Activated CD4-positive, alpha-beta T cell treated with anti-CD3 and anti-CD28 coated beads for 48 hours (primary cell): ENCODE results near the gene ODC1.
A peak's percentile ranks its signal among the peaks of the same experiment; 100 is the strongest.

Experiments used
- DNase-seq: peaks from one replicate; pipeline ENCODE4 v3.0.0-alpha.2; 2020

The ODC1 gene

DNA sequence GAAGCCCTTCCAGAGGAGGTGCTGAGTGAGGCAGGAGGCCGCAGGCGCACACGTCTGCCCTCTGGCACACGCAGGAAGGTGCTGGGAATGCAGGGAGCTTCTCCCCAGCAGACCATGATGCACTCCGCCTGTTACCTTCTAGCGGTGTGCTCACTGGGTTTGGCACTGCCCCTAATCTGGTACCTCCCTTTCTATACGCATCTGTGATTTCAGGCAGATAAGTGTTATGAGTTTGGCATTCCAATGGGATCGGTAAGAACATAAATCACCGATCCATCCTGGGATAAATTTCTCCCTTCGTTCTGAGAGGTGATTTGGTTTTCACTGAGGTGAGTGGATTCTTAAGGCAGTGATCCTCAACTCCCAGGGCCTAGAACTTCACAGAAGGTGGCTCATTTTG is 34.6 kb downstream of the ODC1 start:
- no peak for DNase-seq

DNA sequence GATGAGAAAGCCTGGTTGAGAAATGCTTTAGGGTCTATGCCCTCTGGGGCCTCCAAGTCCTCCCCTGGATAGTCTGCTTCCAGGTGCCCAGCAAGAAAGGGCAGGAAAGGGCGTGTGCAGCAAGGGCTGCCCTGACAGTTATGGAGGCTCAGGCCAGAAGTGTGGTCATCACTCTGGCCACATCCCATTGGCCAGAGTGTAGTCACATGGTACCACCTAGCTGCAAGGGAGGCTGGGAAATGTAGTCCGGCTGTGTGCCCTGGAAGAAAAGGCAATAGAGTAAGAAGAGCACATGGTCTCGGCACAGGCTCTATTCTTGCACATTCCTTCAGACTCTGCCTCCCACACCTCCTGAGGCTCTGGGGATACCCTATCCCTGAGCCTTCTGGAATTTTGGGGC is 35.7 kb downstream of the ODC1 start:
- peak; percentile 64 for DNase-seq

DNA sequence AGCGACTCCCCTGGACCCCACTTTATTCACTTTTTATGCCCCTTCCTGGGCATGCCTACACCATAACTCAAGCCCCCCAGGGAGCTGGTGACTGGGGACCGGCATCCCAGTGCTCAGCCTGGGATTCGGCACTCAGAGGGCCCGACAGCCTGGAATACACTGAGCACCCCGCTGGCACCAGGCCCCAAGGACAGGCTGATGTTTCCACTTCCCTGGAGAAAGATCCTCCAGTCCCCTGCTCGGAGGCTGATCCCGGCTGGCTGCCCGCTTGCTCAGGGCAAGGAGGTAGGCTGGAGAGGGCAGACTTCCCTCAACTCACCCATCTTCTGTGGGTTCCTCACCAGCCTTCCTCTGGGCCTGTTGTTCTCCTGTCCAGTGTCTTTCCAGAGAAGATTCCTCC is 36.6 kb downstream of the ODC1 start:
- no peak for DNase-seq

DNA sequence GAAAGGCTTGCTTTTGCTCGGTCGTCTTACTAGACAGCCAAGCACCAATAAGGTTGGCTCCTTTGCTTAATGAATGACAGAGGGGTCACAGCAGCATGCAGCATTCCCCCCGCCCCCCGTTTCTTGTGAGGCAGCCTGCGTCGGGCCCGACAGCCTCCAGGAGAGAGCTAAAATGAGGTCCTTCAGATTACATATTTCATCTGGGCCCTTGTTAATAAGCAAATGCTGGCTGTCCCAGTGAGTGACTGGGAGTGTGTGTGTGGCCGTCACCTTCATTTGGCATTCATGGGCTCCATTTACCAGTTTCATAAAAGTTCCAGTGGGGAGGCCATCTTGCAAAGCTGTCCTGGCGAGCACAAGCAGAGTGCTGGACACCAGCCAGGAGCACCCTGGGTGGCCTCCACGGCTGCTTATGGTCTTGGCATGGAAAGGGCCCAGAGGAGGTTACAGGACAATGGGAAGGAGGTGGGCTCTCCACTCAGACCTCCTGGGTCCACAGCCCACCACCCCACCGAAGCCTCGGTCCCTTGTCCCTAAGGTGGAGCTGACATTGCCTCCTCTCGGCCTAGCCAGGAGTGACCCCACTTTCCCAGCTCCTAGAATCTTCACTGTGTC is 37.2 kb downstream of the ODC1 start:
- DNase-seq: no peak

DNA sequence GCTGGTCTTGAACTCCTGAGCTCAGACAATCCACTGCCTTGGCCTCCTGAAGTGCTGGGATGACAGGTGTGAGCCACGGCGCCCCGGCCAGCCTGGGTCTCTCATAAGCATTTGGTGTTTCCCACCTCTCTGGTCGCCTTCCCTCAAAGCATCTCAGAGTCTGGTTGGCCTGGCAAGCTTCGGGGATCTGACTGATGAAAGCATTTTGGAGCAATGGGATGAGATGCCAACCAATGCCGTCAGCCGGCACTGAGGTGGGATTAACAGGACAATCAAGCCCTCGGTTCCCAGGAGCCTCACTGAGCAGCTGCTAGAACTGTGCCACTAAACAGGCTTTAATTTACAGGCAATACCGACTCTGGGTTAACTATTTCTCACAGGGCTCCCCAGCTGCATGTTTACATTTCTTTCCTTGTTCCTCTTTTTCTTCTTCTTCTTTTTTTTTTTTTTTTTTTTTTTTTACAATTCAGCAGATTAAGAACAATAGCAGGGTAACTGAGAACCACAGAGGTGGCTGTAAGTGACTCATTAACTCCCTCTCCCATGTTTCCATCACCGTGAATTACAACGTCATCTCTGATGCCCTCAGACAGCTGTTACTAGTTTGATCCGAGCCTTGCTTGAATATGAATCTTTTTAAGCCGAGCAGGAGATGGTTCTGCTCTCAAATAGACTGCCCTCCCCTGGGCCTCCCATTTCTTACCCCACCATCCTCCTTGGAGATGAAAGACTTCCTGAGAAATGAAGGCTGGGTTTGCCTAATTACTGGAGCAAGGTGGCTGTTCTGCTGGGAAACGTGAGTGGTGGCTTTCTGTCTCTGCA is 37.9 kb downstream of the ODC1 start:
- DNase-seq: no peak

DNA sequence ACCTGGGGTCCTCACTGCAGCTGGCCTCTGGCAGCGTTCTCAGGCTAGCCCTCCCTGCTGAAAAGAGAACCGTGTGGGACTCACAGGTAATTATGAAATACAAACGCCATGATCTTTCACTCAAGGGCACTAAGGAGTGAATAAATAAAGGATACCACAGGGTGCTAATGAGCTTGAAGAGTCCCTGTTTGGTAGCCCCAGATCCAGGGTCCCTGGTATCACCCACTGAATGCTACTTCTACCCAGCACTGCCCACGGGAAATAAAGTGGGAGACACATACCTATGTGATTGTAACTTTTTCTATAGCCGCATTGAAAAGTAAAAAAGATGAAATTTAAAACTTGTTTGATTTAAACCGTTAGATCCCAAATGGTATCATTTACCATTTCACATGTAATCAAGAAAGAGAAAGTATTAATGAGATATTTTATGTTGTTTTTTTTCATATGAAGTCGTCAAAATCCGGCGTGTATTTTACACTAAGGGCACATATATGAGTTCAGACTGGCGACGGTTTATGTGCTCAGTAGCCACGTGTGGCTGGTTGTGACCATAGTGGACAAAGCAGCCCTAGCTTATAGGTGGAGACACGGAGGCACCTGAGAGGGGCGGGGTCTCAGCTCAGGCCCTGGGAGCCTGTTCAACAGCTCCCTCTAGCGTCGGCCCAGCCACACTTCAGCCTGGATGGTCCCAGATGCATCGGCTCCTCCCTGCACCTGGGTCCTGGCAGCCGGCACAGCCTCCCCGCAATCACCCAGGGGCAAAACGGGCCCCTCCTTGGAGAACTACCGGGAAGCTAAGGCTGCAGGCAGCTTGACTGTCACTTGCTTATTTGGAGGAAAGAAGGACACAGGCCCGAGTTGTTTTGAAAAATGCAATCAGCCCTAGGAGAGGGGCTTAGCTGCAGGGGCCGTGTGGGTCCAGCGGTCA is 39.2 kb downstream of the ODC1 start:
- DNase-seq: peak; percentile 90

DNA sequence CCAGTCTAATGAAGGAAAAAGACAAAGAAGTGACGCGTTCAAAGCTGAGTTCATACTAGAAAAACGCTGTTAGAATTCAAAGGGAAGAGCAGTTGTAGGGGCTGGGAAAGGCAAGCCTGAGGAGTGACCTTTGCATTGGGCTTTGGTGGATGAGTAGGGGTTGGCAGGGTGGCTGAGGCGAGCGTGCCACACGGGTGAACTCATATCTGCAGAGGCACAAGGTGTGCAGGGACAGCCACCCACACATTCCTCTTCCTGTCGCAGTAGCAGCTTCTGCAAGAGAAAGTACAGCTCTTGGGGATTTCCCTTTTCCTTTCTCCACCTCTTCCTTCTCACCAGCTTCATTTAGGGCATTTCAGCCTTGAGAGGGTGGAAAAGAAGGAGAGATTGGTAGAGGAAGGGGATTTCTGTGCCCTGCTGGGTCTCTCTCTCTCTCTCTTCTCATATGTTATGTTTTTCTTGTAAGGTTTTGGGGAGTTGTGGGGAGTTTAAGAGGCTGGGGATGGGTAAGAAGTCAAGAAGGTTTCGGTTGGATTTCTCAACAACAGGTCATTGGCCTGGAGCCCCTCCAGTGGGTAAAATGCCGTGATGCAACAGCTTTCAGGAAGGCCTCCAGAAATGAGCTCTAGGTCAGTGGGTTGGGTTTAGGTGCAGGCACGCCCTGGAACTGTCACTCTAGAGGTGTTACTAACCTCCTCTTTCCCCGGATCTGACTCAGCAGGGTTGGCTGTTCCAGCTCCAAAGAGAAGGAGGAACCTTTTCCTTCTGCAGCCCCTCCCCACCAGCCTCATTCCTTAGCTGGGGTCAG is 40.1 kb downstream of the ODC1 start:
- DNase-seq: peak; percentile 85

DNA sequence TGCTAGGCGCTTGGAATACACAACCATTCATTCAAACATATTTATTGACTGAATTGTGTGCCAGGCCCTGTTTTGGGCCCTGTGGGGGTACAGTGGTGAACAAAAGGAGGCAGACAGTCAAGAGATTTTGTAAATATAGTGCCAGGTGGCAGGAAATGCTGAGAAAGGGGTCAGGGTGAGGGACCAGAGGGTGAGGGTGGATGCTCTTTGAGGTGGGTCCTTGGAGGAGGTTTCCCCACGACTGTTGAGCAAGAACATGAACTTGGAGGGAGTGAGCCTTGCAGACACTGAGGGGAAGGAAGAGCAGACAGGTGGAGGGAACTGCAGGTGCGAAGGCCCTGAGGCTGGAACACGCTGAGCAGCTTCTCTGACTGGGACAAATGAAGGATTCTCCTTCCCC is 40.7 kb downstream of the ODC1 start:
- no peak for DNase-seq

DNA sequence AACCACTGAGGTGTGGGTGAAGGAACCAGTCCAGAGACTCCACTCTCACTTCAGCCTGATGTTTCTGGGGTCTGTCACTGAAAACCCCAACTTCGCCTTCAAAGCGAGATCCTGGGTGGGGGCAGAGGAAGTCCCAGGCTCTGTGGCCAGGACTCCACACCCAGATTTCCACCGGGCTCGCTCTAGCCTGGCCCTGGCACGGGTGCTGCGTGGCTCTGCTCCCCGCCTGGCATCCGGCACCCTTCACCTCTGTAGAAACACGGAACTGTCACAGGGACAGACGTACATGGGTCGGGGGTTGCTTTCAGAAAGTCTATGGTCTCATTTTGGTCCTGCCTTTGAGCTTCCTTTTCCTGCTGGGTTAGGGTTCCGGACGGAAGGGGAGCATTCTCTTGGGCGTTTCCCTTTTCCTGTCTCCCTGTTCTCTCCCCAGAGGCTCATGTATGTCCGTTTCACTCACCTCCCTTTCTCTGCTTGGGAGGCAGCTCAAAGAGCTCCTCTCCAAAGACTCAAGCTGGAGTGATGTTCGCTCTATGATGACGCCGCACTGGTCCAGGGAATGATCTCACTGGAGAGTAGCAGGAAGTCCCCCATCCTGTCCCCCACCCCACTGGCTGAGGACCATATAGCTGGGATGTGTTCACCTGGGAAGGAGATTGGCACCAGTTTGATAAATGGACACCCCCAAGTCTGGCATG is 41.5 kb downstream of the ODC1 start:
- no peak for DNase-seq

DNA sequence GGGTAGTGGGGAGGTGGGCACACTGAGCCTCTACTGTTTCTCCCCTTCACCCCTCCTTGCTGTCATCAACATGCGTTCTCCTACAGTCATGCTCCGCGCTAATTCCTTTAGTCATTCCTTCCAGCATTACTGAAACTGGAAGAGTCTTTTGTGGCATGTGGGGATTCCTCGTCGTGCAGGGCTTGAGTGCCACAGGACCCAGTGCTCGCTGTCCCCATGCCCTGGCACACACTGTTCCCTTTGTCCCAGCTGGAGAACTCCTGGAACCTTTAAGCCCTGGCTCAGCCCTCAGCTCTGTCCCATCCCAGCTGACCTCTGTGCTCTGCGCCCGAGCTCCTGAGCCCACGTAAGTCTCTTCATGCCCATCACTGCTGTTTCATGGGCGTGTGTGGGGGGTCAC is 42.1 kb downstream of the ODC1 start:
- no peak for DNase-seq

DNA sequence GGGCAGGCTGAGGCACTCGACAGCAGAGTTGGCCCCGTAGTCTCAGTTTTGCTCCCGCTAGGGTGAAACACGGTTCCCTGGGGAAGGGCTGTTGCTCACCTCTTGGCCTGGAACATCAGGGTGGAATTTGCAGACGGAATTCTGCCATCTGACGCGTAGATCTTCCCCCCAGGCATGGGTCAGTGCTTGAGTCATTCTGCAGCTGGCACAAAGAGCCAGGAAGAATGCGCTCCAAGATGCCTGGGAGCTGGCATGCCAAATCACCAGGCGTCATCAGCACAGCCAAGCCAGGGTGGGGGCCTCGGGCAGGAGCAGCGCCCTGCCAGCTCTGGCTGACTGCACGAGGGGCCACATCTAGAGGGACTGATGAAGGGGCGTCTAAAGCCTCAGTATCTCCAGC is 42.7 kb downstream of the ODC1 start:
- DNase-seq: no peak

DNA sequence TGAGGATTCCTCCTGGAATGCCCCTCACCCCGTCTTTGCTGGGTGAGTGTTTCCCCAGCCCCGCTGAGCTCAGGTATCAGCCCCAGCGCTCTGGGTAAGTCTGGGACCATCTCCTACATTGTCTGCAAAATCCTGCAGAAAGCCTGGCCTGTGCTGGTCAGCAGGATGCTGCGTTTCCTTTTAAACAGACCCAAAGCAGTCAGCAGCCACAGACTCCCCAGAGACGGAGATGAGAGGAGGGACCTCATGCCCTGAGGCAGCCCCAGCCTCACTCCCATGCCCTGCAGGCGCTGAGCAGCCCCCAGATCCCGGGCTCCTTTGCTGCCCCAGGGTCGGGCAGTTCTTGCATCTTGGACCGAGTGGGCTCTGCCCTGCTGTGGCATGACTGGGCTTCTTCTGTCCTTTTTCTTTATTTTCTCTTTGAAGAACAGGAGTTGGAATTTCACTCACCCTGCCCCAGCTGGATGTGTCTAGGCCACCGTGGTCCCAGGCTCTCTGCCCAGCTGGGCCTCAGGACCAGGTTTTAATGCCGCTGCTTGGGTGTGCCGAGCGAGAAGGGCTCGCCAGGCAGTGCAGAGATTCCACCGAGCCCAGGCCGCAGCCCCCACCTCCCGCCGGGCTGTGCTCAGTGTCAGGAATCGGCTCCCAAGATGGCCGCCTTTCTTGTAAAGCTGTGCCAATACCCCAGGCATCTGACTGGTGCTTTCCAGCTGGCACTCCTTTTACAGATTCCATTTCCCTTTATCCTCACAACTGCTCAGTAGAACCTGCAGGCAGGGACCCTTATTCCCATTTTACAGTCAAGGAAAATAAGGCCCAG is 43.6 kb downstream of the ODC1 start:
- DNase-seq: no peak

DNA sequence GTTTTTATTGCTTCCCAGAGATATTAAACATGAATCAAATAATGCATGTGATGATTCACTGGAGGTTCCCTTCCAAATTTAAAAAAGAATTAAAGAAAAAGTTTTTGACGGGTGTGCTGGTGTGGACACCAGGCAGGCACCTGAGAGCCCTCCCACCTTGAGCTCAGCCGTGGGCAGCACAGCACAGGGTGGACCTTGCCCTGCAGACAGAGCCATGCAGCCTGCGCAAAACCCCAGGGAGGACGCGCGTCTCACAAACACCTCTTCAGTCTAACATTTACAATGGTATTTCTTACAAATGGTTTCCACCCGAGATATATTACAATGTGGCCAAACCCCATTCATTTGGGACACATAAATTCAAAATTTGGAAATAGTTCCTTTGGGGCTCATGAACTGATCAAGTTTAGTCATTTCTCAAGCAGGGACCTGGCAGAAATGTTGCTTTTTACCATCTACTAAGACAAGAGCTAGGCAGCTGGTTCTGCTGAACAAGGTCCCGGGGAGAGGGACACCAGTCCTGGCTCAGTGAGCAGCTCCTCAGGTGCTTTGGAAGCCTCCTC is 45.4 kb downstream of the ODC1 start:
- DNase-seq: no peak

DNA sequence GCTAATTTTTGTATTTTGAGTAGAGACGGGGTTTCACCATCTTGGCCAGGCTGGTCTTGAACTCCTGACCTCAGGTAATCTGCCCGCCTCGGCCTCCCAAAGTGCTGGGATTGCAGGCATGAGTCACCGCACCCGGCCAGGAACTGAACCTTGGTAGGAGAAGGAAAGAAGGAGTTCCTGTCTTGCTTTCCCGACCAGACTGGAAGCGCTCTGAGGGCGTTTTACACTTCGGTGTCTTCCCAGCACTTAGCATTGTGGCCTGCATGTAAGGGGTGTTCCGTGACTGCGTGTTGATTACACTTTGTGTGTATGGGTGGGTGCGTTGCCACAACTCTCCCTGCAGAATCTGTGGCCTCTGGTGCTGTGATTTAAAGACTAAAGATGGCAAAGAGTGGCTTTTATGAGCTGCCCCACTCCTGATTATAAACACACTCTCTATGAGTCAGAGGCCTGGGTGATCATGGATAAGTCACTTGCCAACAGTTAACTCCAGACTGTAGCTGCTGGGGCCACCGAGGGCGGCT is 46.0 kb downstream of the ODC1 start:
- no peak for DNase-seq

DNA sequence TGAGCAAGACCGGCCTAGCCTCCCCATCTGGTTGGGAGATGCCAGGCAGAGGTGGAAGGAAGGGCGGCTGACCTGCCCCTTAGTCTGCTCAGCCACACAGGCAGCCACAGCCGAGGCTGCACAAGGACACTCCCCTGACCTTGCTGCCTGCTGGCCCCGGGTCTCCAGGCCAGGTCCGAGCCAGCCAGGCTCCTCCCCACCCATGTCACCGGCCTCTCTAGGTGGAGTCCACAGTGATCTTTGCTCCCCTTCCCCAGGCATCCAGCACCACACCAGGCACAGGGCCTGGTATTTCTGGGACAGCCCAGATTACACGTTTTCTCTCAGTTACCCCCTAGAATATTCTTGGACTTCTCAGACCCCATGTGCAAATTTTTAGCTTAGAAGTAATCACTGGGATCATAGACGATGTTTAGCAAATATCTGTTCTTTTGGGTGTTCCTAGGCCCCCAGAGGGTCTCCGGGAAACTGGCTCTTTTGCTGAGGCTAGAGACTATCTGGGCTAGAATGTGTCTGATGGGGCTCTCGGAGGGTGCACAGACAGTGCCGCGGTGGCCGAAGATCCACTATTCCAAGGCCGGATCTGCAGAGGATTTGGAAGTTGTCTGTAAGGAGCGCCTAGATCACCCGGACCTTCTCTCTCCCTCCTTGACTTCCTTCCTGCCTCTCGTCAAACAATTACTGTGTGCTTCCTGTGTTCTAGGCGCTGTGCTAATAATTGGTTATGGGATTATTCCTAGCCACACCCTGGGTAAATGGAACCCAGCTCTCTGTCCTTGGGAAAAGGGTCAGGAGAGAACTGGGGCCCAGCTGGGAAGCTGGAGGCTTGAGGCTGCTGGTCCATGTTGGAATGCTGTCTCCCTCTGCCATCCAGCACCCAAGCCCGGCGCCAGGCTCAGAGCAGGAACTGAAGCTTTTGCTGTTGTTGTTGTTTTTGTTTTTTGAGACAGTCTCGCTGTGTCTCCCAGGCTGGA is 46.9 kb downstream of the ODC1 start:
- no peak for DNase-seq

DNA sequence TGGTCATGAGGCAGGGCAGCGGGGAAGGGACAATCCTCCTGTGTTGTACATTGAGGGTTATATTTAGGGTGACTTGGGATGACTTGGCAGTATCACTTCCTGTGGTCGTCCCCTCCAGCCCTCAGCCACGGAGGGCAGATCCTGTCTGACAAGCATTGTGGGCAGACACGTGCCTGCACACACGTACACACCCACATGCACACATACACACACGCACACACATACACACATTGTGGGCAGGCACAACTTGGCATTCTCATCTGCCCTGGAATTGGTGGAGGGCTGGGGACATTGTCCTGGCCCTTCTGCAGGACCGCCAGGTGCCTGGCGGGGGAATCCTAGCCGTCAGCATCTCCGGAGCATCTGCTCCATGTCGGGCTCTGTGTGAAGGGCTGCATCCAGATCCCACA is 47.6 kb downstream of the ODC1 start:
- DNase-seq: peak; percentile 72

DNA sequence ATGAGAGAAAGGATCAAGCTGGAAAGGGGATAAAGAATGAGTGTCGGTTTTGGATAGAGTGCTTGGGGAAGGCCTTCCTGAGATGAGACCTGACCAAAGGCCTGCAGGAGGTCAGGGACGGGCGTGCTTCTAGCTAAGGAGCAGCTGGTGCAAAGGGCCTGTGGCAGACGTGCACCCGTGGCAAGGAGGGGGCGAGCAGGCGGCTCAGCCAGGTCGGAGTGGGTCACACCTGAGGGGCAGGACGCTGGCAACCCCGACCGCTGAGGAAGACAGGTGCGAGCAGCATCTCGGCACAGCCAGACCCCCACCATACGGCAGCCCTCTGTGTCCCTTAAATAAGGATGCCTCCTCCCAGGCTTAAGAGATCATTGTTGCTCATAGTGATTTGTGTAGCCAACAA is 48.1 kb downstream of the ODC1 start:
- no peak for DNase-seq

DNA sequence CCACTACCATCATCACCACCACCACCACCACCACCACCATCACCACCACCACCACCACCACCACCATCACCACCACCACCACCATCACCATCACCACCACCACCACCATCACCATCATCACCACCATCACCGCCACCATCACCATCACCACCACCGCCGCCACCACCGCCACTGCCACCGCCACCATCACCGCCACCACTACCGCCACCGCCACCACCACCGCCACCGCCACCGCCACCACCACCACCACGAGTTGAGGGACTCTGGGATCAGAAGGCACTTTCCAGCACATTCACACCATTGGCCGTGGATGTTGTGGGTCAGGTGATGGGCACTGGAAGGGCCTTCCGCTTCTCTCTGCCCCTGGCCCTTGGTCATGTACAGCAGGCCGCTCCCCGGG is 48.8 kb downstream of the ODC1 start:
- no peak for DNase-seq

DNA sequence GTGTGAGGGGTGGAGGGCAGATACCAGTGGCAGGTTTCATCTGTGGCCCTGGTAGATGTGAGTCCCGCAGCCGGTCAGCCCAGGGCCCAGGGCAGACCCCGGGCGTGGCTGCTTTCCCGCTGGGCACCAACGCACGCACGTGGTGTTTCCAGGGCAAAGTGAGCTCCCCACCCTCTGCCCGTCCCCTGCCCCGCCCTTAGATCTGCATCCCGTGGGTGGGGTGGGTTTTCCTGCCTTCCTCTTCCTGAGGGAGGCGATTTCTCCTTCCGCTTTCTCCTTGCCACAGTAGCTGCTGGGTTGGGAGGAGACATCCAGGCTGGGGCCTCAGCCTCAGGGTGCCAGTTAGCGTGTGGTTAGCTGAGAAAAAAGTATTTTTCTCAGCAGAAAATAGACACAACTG is 49.6 kb downstream of the ODC1 start:
- DNase-seq: no peak
